ENCODE results near the gene STX1B.

The STX1B gene

DNA sequence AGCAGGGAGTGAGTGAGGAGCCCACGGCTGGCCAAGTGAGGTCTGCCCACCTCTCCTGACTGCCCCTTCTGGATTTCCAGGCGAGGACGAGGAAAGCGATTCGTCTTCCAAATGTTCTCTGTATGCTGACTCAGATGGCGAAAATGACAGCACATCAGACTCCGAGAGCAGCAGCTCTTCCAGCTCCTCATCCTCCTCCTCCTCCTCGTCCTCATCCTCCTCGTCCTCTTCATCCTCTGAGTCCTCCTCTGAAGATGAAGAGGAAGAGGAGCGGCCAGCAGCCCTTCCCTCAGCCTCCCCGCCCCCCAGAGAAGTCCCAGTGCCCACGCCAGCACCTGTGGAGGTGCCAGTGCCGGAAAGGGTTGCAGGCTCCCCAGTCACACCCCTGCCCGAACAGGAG, 39.1 kb downstream of the STX1B start:
- TF ChIP-seq, protein P1, sequence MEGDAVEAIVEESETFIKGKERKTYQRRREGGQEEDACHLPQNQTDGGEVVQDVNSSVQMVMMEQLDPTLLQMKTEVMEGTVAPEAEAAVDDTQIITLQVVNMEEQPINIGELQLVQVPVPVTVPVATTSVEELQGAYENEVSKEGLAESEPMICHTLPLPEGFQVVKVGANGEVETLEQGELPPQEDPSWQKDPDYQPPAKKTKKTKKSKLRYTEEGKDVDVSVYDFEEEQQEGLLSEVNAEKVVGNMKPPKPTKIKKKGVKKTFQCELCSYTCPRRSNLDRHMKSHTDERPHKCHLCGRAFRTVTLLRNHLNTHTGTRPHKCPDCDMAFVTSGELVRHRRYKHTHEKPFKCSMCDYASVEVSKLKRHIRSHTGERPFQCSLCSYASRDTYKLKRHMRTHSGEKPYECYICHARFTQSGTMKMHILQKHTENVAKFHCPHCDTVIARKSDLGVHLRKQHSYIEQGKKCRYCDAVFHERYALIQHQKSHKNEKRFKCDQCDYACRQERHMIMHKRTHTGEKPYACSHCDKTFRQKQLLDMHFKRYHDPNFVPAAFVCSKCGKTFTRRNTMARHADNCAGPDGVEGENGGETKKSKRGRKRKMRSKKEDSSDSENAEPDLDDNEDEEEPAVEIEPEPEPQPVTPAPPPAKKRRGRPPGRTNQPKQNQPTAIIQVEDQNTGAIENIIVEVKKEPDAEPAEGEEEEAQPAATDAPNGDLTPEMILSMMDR (conservative IDR thresholded peaks at IDR 0.05) = no peak
- TF ChIP-seq ZFX (IDR thresholded peaks at IDR 0.05) = no peak
- H3K27ac ChIP-seq = no peak overlapping the region

DNA sequence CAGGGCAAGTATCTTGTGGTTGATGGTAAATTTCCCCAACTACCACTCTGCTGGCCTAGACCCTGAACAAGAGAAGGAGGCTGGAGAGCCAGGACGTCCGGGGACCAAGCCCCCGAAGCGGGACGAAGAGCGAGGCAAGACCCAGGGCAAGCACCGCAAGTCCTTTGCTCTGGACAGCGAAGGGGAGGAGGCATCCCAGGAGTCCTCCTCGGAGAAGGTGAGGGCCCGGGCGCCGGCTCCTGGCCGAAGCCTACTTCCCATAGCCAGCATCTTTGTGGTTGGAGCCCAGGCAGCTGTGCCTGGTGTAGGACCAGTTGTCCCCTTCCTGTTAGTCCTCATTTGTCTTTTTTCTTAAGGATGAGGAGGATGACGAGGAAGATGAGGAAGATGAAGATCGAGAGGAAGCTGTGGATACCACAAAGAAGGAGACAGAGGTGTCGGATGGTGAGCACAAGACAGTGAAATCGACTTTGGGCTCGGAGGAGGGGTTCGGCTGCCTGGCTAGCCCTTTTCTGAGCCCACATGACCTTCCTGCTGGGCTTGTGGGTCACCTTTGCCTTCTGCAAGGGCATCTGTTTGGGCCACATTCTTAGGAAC, 41.1 kb downstream of the STX1B start:
- TF ChIP-seq, protein P1 (conservative IDR thresholded peaks at IDR 0.05) = no peak
- no peak for TF ChIP-seq ZFX (IDR thresholded peaks at IDR 0.05)
- H3K27ac ChIP-seq = no peak overlapping the region

DNA sequence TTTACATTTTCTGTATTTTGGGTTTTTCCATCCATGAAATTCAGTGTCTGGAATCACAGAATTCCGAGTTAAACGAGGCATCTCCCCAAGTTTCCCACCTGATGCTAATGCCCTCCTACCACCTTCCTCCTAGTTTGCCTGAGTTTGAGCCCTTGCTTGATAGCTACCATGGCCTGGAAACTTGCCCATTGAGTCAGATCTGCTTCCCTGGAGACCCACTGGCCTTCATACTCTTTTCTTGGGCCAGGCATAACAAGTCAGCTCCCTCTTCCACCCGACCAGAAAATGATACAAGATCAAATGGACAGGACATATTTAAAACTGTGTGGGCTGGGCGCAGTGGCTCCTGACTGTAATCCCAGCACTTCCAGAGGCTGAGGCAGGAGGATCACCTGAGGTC, 42.6 kb downstream of the STX1B start:
- no peak overlapping the region for H3K27ac ChIP-seq
- no peak for TF ChIP-seq ZFX (IDR thresholded peaks at IDR 0.05)
- TF ChIP-seq, protein P1 (conservative IDR thresholded peaks at IDR 0.05) = no peak

DNA sequence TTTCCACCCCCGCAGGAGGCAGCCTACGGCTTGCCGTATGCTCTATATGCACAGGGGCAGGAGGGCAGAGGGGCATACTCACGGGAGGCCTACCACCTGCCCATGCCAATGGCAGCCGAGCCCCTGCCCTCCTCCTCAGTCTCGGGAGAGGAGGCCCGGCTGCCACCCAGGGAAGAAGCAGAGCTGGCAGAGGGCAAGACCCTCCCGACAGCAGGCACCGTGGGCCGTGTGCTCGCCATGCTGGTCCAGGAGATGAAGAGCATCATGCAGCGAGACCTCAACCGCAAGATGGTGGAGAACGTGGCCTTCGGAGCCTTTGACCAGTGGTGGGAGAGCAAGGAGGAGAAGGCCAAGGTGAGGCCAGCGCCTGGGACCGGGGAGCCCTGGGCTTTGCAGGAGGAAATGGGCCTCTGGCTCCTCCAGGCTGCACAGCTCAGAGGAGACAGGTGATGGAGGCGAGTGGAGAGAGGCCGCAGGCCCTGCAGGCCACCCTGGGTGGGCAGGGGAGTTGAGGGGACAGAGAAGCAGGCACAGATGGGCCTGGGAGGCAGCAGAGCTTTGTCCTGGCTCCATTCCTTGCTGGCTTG, 44.3 kb downstream of the STX1B start:
- no peak overlapping the region for H3K27ac ChIP-seq
- no peak for TF ChIP-seq ZFX (IDR thresholded peaks at IDR 0.05)
- TF ChIP-seq, protein P1 (conservative IDR thresholded peaks at IDR 0.05) = no peak

DNA sequence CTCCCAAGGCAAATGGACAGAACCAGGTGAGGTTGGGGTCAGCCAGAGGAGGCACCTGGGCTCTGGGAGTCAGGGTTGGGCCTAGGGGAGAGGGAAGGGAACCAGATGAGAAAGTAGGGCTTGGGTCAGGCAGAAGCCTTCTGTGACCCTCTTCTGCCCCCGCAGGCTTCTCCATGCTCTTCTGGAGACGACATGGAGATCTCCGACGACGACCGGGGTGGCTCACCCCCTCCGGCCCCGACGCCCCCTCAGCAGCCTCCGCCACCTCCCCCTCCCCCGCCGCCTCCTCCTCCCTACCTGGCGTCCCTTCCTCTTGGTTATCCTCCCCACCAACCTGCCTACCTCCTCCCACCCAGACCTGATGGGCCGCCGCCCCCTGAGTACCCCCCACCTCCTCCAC, 45.0 kb downstream of the STX1B start:
- no peak overlapping the region for H3K27ac ChIP-seq
- no peak for TF ChIP-seq ZFX (IDR thresholded peaks at IDR 0.05)
- TF ChIP-seq, protein P1 (conservative IDR thresholded peaks at IDR 0.05) = no peak

DNA sequence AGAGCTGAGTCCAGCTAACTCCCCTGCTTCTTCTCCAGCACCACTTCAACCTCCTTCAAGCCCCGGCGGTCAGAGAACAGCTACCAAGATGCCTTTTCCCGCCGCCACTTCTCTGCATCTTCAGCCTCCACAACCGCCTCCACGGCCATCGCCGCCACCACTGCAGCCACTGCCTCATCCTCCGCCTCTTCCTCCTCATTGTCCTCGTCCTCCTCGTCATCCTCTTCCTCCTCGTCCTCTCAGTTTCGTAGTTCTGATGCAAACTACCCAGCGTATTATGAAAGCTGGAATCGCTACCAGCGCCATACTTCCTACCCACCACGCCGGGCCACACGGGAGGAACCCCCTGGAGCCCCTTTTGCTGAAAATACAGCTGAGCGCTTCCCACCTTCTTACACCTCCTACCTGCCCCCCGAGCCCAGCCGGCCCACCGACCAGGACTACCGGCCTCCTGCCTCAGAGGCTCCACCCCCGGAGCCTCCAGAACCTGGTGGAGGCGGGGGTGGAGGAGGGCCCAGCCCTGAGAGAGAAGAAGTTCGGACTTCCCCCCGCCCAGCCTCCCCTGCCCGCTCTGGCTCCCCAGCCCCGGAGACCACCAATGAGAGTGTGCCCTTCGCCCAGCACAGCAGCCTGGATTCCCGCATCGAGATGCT, 45.7 kb downstream of the STX1B start:
- TF ChIP-seq ZFX (IDR thresholded peaks at IDR 0.05) = no peak
- TF ChIP-seq, protein P1 (conservative IDR thresholded peaks at IDR 0.05) = no peak
- no peak overlapping the region for H3K27ac ChIP-seq

DNA sequence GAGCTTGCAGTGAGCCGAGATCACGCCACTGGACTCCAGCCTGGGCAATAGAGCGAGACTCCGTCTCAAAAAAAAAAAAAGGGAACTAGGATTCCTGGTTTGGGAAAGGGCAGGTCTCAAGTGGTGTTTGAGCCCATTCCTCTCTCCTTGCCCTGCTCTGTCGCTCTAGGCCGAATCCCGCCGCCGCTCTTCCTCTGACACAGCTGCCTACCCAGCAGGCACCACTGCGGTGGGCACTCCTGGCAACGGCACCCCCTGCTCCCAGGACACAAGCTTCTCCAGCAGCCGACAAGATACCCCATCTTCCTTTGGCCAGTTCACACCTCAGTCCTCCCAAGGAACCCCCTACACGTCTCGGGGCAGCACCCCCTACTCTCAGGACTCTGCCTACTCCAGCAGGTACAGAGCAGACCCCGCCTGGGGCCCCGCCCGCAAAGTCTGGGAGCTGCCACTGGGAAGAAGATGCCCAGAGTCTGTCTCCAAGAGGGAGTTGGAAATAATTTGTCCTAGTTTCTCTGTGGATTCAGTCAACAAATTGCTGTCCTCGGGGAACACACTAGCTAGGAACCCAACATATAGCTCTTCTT, 46.4 kb downstream of the STX1B start:
- H3K27ac ChIP-seq = no peak overlapping the region
- TF ChIP-seq ZFX (IDR thresholded peaks at IDR 0.05) = no peak
- TF ChIP-seq, protein P1 (conservative IDR thresholded peaks at IDR 0.05) = no peak

All from C4-2B (cell line).